ENCODE measurements around the gene GSTK1.

GRCh38 chr7:143287339-143287934 is 24.2 kb downstream of the GSTK1 start:
- TF ChIP-seq CTCF (conservative IDR thresholded peaks at IDR 0.05), result no peak
- TF ChIP-seq ZFX (IDR thresholded peaks at IDR 0.05), result no peak

All from C4-2B (cell line).